ENCODE measurements around the gene HSD17B12. TPM values are rescaled to one million over a fixed set of nuclear protein-coding genes. Genes with fewer than 3 reads are reported as not detected.

HSD17B12 gene
- total and polyA plus RNA-seq, 2 of the 8 experiments (the other 6 are each of a cell fraction or from before 2014, with no cell fraction given): 46.0 to 121 TPM

- Histone ChIP-seq H3K4me3 (ENCODE audit: extremely low read depth in 1 of 4, insufficient read depth in 2 of 4, low read depth in 3 of 4, low read length in 4 of 4) (no peak overlapping the region), H2AK5ac (ENCODE audit: low read depth, low read length) (no peak overlapping the region), H4K91ac (replicated peaks; ENCODE audit: insufficient read length, low read length) (no peak overlapping the region), H3K56ac (replicated peaks; ENCODE audit: insufficient read length, low read depth, low read length) (no peak overlapping the region), H2BK20ac (ENCODE audit: low read length) (no peak overlapping the region), H4K5ac (ENCODE audit: insufficient read length, low read depth, low read length) (no peak overlapping the region), H3K23ac (ENCODE audit: insufficient read length) (no peak overlapping the region), H2BK5ac (ENCODE audit: low read depth, low read length) (no peak overlapping the region), H3K9me3 (ENCODE audit: insufficient read depth in 2 of 2, low read depth in 1 of 2, low read length in 1 of 2) (no peaks in the 10 kb centered on the region), H3K79me2 (ENCODE audit: control insufficient read depth in 1 of 2, insufficient read depth in 2 of 2, low read length in 2 of 2) (peaks cover 6 to 8% of the 10 kb centered on the region in 2 experiments), H3K4me2 (ENCODE audit: insufficient read depth in 1 of 2, low read depth in 2 of 2, low read length in 2 of 2) (no peak overlapping the region), H2AFZ (ENCODE audit: low read length) (no peak overlapping the region), H3K79me1 (ENCODE audit: low read depth, low read length) (peaks cover 8% of the 10 kb centered on the region; the same call in 1 of the 2 replicates), H2BK12ac (ENCODE audit: low read depth, low read length) (no peak overlapping the region), H3K27ac (ENCODE audit: low read depth, low read length) (no peak overlapping the region), H3K9ac (replicated peaks in 1 of 4; ENCODE audit: extremely low read depth in 1 of 4, low read depth in 3 of 4, low read length in 3 of 4) (no peak overlapping the region), H3K4ac (replicated peaks; ENCODE audit: insufficient read length, low read depth, low read length) (no peak overlapping the region), H3K14ac (ENCODE audit: insufficient read length) (no peak overlapping the region), H4K8ac (ENCODE audit: extremely low read depth, insufficient read depth, low read length) (no peak overlapping the region), H3K23me2 (ENCODE audit: low read depth, low read length) (peaks cover 5% of the 10 kb centered on the region), H2BK120ac (replicated peaks; ENCODE audit: low read depth, low read length) (no peak overlapping the region), H3K4me1 (replicated peaks in 1 of 4; ENCODE audit: control insufficient read depth in 3 of 4, insufficient read depth in 4 of 4, low read length in 3 of 4) (peaks cover 0 to 4% (median 2%) of the 10 kb centered on the region in 4 experiments; a peak in 4 of 7 replicates), H3K18ac (ENCODE audit: extremely low read depth, low read length) (no peak overlapping the region), H3K36me3 (ENCODE audit: control insufficient read depth in 2 of 4, insufficient read depth in 4 of 4, low read length in 3 of 4) (no peaks in the 10 kb centered on the region), H2BK15ac (ENCODE audit: low read length) (no peak overlapping the region), H4K20me1 (replicated peaks in 1 of 2; ENCODE audit: control insufficient read depth in 1 of 2, insufficient read depth in 2 of 2, low read length in 2 of 2) (no peaks in the 10 kb centered on the region), H3K27me3 (replicated peaks in 1 of 4; ENCODE audit: control insufficient read depth in 3 of 4, extremely low read depth in 1 of 4, insufficient read depth in 3 of 4, low read length in 3 of 4) (no peaks in the 10 kb centered on the region)
- DNase-seq (ENCODE audit: low read depth in 1 of 2, low spot score in 2 of 2): no peak
- no peak for FAIRE-seq
- CTCF ChIA-PET (ENCODE audit: partially characterized antibody): interaction anchor here (0.9 to 1.3 kb wide), 2 partner anchors 11 to 186 kb away, joined by 3 to 4 read pairs; no protein-coding TSS in a partner anchor
- POLR2A ChIA-PET (ENCODE audit: partially characterized antibody): no interaction called here
- 83% methylated on average over 3 of the region's 3 CpGs; no CpG with 5 or more reads in 1 of the 2 experiments for WGBS, 2 experiments (ENCODE audit: extremely low coverage in 1 of 2, insufficient coverage in 1 of 2, insufficient read length in 1 of 2, insufficient replicate concordance in 2 of 2, low coverage in 1 of 2, low lambda C conversion rate in 2 of 2, missing lambda C conversion rate in 1 of 2)
- TF ChIP-seq YY1 (IDR thresholded peaks at IDR 0.05; ENCODE audit: low read depth, low read length) (no peak), RBBP5 (IDR thresholded peaks at IDR 0.05; ENCODE audit: borderline replicate concordance, low read depth, low read length) (no peak), KDM5A (IDR thresholded peaks at IDR 0.05; ENCODE audit: low read length) (no peak), E2F6 (IDR thresholded peaks at IDR 0.05) (no peak), GTF2F1 (IDR thresholded peaks at IDR 0.05; ENCODE audit: borderline replicate concordance, low read depth, low read length) (no peak), CTCF (IDR thresholded peaks at IDR 0.05; ENCODE audit: control extremely low read depth in 1 of 3, insufficient read depth in 1 of 3, low read depth in 1 of 3, low read length in 3 of 3) (no peak), CTBP2 (IDR thresholded peaks at IDR 0.05; ENCODE audit: borderline replicate concordance, insufficient read depth, insufficient read length, low read length) (no peak), HDAC2 (IDR thresholded peaks at IDR 0.05; ENCODE audit: borderline replicate concordance in 1 of 2, low read depth in 2 of 2, low read length in 2 of 2) (no peak), USF2 (IDR thresholded peaks at IDR 0.05; ENCODE audit: low read length) (no peak)
Observed at GRCh38 chr11:43639920-43640319, 40.6 kb upstream of the HSD17B12 start.

Data from H1 (cell line).